Naive thymus-derived CD8-positive, alpha-beta T cell (primary cell): ENCODE results near the gene UMPS. TPM values are rescaled to one million over a fixed set of nuclear protein-coding genes. Genes with fewer than 3 reads are reported as not detected.

ENCODE experiments used
- ATAC-seq, 2 donors: fragments of 150-1000 bp; cut with Tn5 transposase in 1 of 2; sonication (Bioruptor Pico), chemical (Tn5 transposase) in 1 of 2; 1 replicate in 1 of 2; 2 replicates in 1 of 2; pipeline ENCODE4 v1.10.0; 2021; ENCODE audit warnings: mild to moderate bottlenecking in 2 of 2, moderate library complexity in 2 of 2
- POLR2A ChIA-PET: fragments of 350-600 bp; sonication (Branson Sonifier 250); formaldehyde crosslinking; loops from one replicate; lab custom pipeline; 2021; ENCODE audit warnings: antibody characterized with exemption; lab: Charles Lee
- DNase-seq, 10 donors: peaks; one replicate each; pipeline versions ENCODE4 v3.0.0 to v3.0.0-alpha.2; 2020 to 2022
- H3K27ac Mint-ChIP-seq, 10 donors: one replicate each; pipeline ENCODE4 v1.8.0; 2020 to 2022; ENCODE audit warnings: mild to moderate bottlenecking in 10 of 10, mixed read lengths in 10 of 10, moderate library complexity in 4 of 10, inconsistent platforms in 1 of 10
- H3K27me3 Mint-ChIP-seq, 5 donors: one replicate each; pipeline ENCODE4 v1.8.0; 2021 to 2022; ENCODE audit warnings: mixed read lengths in 5 of 5
- H3K36me3 Mint-ChIP-seq, 3 donors: one replicate each; pipeline ENCODE4 v1.8.0; 2020 to 2022; ENCODE audit warnings: mixed read lengths in 3 of 3, mild to moderate bottlenecking in 2 of 3, inconsistent platforms in 1 of 3
- H3K4me1 Mint-ChIP-seq, 4 donors: one replicate each; pipeline ENCODE4 v1.8.0; 2021 to 2022; ENCODE audit warnings: mixed read lengths in 4 of 4
- H3K4me3 Mint-ChIP-seq, 10 donors: one replicate each; pipeline ENCODE4 v1.8.0; 2020 to 2022; ENCODE audit warnings: mild to moderate bottlenecking in 10 of 10, mixed read lengths in 10 of 10, moderate library complexity in 6 of 10, inconsistent platforms in 1 of 10
- H3K9me3 Mint-ChIP-seq, 9 donors: one replicate each; pipeline ENCODE4 v1.8.0; 2020 to 2022; ENCODE audit warnings: mixed read lengths in 9 of 9, mild to moderate bottlenecking in 3 of 9, inconsistent platforms in 1 of 9, moderate library complexity in 1 of 9
- polyA plus RNA-seq, 3 donors: library from polyadenylated mRNA; unstranded; fragments of 300-500 nt; fragmentation: Illumina TruSeq; gene quantifications; one replicate each; pipeline ENCODE4 v1.2.3, GENCODE V29; 2021
- total RNA-seq, 8 experiments: library from RNA in 2 of 8; stranded (reverse) in 2 of 8; gene quantifications; one replicate each; pipeline ENCODE4 v1.2.3 and lab custom pipeline; 2021 to 2026

The UMPS gene
- total and polyA plus RNA-seq, 5 experiments from 2014 or later: 19.6 to 31.5 (median 26.8) TPM

DNA sequence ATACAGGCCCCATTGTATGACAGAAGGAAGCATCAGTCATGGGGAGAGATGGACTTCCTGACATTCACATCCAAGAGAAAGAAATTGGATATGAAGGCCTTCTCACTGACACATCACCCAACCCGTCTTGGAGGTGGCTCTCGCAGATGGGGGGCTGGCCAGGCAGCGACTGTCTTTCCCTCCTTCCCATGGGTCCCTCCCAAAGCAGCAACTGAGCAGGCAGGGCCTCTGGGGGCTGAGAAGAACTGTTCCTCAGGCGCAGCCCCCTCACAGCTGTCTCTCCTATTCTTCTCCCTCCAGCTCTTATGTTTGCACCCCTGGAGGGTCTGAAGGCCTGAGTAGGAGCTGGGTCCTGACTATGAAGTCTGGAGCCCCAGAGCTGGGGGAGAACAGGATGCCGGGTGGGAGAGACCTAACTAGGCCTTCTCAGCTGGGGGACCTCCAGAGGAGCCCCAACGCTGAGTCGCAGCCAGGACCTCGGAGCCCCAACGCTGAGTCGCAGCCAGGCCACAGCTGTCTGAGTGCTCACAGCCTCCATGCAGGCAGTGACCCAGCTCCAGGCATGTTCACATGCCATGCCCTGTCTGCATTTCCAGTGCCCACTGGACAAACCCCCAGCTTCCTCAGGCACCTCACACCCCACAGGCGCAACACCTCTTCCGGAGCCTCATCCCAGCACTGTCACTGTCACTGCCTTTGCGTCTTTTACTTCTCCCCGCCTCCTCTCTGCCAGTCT is 29.6 kb downstream of the UMPS start:
- Mint-ChIP-seq H3K4me1 (peaks cover 3 to 6% (median 5%) of the 10 kb centered on the region in 4 donors), H3K36me3 (peaks cover 0 to 3% (median 0%) of the 10 kb centered on the region in 3 donors), H3K4me3 (no peak overlapping the region), H3K27me3 (peaks cover 0 to 27% (median 3%) of the 10 kb centered on the region in 5 donors), H3K27ac (no peak overlapping the region), H3K9me3 (no peaks in the 10 kb centered on the region)
- ATAC-seq: no peak
- no peak for DNase-seq
- POLR2A ChIA-PET: interaction anchor here (0.7 kb wide), 1 partner anchor 21 kb away, joined by 3 read pairs; no protein-coding TSS in a partner anchor

DNA sequence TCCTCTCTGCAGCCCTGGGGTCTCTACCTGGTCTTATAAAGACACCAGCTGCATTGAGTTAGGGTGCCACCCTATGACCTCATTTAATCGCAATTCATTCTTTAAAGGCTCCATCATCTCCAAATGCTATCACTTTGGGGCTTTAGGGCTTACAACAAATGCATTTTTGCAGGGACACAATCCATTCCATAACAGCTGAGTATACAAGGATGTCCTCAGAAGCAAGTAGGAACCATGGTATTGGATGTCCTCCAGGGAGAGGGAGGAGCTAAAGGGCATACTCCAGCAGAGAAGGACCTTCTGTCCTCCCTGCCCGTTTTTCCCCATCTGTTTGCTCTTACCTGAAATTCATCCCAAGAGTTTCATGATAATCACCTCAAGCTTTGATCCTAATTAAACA is 30.3 kb downstream of the UMPS start:
- DNase-seq: no peak
- ATAC-seq: no peak
- peaks cover 0 to 19% (median 3%) of the 10 kb centered on the region in 5 donors for H3K27me3 Mint-ChIP-seq
- H3K9me3 Mint-ChIP-seq: no peaks in the 10 kb centered on the region
- H3K36me3 Mint-ChIP-seq: peaks cover 0 to 3% (median 0%) of the 10 kb centered on the region in 3 donors
- no peak overlapping the region for H3K4me3 Mint-ChIP-seq
- peaks cover 3 to 6% (median 5%) of the 10 kb centered on the region in 4 donors for H3K4me1 Mint-ChIP-seq
- peak overlapping the region in 1 of 10 donors; percentile 38 for H3K27ac Mint-ChIP-seq
- POLR2A ChIA-PET: no interaction called here

DNA sequence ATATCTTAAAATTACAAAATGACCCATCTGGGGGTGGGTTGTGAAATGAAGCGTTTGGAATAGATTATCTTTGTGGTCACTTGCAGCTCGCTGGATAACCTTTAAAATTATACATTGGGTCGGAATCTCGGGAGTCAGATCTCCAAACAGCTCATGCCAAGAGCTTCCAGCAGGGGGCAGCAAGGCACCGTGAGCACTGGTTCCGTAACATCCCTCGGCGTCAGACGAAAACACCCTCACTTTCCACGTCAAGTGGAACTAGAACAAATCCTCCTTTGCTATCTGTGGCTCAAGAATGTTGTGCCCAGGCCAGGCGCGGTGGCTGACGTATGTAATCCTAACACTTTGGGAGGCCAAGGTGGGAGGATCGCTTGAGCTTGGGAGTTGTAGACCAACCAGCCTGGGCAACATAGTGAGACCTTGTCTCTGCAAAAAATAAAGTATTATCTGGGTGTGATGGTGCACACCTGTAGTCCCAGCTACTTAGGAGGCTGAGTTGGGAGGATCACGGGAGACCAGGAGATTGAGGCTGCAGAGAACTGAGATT is 31.1 kb downstream of the UMPS start:
- peak overlapping the region; percentile 62 to 80 (median 74) for H3K4me3 Mint-ChIP-seq
- H3K27me3 Mint-ChIP-seq: peaks cover 0 to 12% (median 3%) of the 10 kb centered on the region in 5 donors
- H3K9me3 Mint-ChIP-seq: no peaks in the 10 kb centered on the region
- POLR2A ChIA-PET: no interaction called here
- peaks cover 3 to 6% (median 5%) of the 10 kb centered on the region in 4 donors for H3K4me1 Mint-ChIP-seq
- peak overlapping the region in 3 of 10 donors; percentile 60 to 87 (median 75) for H3K27ac Mint-ChIP-seq
- H3K36me3 Mint-ChIP-seq: no peaks in the 10 kb centered on the region
- peak; percentile 54 to 84 (median 70) for DNase-seq
- peak; percentile 86 to 88 for ATAC-seq

DNA sequence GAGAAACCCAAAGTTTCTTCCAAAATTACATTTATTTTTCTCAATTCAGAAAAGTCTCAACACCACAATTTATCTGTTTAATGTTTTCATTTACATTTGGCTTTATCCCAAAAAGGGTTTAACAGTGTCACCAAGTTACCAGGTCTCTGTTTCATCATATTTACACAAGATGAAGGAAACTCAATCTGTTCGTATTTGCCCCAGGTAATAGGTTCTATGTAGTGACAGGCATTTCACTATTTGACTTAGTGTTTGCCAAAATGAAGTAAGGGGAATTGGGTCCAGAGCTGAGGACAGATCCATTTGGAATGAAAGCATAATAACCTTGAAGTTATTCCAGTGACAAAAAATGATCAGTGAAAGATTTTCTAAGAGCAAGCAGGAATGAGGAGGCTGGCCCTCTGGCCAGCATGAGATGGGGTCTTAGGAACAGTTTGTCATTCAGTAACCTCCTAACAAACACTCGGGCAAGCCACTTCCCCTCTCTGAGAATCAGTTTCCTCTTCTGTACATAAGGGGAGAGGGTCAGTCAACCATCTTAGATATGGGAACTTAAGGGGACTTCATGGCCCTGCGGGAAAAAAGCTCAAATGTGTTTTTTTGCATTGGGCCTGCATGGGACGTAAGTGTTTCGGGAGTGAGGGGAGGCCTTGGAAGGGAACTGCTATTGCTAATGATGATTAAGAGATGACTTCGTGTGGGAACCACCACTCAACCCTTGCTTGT is 31.8 kb downstream of the UMPS start:
- ATAC-seq (no peak), DNase-seq (no peak)
- POLR2A ChIA-PET: no interaction called here
- Mint-ChIP-seq H3K4me1 (peaks cover 3 to 6% (median 5%) of the 10 kb centered on the region in 4 donors), H3K36me3 (no peaks in the 10 kb centered on the region), H3K9me3 (no peaks in the 10 kb centered on the region), H3K27me3 (peaks cover 0 to 5% (median 3%) of the 10 kb centered on the region in 5 donors), H3K4me3 (peak overlapping the region in 1 of 10 donors; percentile 75), H3K27ac (peak overlapping the region in 1 of 10 donors; percentile 75)

DNA sequence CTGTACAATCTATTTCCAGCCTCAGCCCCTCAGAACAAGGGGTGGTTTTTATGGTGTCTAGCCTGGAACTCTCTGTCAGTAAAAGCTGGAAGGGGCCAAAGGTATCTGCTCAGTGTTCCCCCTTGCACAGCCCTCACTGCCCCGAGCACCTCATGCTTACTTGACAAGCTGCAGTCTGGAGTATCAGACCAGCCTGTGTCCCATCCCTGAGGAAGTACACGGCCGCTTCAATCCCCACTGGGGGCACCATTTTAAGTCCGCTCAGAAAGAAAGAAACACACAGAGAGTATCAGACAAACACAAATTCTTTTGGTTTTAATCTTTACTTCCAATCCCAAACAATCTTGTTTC is 32.4 kb downstream of the UMPS start:
- H3K27ac Mint-ChIP-seq: no peak overlapping the region
- peaks cover 0 to 3% (median 0%) of the 10 kb centered on the region in 5 donors for H3K27me3 Mint-ChIP-seq
- POLR2A ChIA-PET: no interaction called here

DNA sequence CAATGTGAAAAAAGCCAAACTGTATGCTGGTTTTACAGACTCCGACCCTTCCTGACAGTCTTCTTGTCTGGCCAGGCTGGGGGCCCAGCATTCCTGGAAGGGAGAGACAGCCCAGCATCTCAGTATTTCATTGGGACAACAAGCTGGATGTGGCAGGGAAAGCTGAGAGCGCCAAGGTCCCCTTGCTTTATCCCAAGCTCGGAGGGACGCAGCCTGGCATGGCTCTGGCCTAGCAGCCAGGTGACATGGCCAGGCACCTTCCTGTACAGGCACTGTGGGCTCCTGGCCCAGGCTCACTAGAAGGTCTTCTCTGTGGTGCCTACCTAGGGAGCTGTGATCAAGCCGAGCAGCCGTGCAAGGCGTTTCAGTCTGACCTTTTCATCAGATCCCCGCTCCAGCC is 33.0 kb downstream of the UMPS start:
- POLR2A ChIA-PET: interaction anchor here (1.4 kb wide), 1 partner anchor 138 kb away, joined by 3 read pairs; no protein-coding TSS in a partner anchor
- Mint-ChIP-seq H3K27ac (no peak overlapping the region), H3K4me3 (no peak overlapping the region), H3K4me1 (peaks cover 3 to 6% (median 5%) of the 10 kb centered on the region in 4 donors), H3K9me3 (no peaks in the 10 kb centered on the region), H3K27me3 (peaks cover 0 to 5% (median 0%) of the 10 kb centered on the region in 5 donors), H3K36me3 (no peaks in the 10 kb centered on the region)
- DNase-seq (no peak), ATAC-seq (no peak)

More for the DNA sequence above, 32.4 kb downstream of the UMPS start:
- Mint-ChIP-seq H3K4me3 (no peak overlapping the region), H3K36me3 (no peaks in the 10 kb centered on the region), H3K4me1 (peaks cover 3 to 6% (median 5%) of the 10 kb centered on the region in 4 donors), H3K9me3 (no peaks in the 10 kb centered on the region)
- no peak for ATAC-seq
- no peak for DNase-seq

DNA sequence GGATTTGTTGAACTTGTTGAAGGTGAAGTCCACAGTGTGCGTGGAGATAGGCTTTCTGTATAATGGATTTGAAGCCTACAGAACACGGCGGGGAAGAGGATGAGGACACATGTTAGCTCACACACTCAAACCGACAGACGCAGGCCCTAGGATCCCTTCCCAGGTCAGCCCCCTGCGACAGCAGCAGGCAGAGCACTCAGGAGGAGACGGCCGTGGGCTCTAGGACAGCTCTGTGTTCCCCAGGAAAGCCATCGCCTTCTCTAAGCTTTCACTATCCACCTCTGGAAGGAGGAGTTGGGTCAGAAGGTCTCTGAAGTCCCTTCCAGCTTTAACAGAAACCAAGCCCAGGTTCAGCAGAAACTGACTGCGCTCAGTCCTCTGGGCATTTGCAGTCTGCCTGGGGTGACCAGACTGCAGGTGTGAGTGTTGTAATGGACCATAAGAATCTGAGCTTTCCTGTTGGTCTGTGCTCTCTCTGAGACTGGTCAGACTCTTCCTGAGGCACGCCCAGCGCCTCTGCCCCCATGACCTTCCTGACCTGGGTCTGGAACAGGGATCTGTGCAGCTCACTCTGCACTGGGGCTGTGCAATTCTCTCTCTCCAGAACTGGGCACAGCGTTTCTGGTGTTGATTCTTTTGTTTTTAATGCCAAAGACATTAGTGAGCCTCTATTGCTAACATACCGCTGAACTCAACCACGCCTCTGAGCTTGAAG is 33.5 kb downstream of the UMPS start:
- POLR2A ChIA-PET: interaction anchor here (1.4 kb wide), 1 partner anchor 137 kb away, joined by 3 read pairs; no protein-coding TSS in a partner anchor
- no peaks in the 10 kb centered on the region for H3K36me3 Mint-ChIP-seq
- no peak for DNase-seq
- peak overlapping the region in 1 of 10 donors; percentile 68 for H3K27ac Mint-ChIP-seq
- H3K9me3 Mint-ChIP-seq: no peaks in the 10 kb centered on the region
- H3K4me3 Mint-ChIP-seq: no peak overlapping the region
- H3K4me1 Mint-ChIP-seq: peaks cover 3 to 6% (median 5%) of the 10 kb centered on the region in 4 donors
- no peak for ATAC-seq
- H3K27me3 Mint-ChIP-seq: peaks cover 0 to 5% (median 0%) of the 10 kb centered on the region in 5 donors

DNA sequence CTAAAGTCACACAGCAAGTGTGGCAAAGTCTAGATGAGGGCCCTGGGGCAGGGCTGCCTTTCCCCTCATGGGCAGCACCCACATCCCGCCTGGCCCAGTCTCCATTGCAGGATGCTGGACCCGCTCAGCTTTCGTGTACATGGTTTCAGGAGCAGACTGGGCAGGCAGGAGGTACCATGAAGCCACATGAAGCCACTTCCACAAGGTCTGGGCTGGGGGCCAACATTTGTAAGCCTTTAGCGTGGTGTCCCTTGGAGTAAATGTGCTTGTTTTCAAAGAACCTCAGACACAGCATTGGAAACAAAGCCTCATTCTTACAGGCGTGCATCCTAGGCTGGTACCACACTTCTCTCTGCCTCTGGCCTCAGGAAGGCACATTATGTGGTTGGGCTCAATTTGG is 34.5 kb downstream of the UMPS start:
- no peaks in the 10 kb centered on the region for H3K36me3 Mint-ChIP-seq
- peaks cover 0 to 7% (median 0%) of the 10 kb centered on the region in 5 donors for H3K27me3 Mint-ChIP-seq
- H3K4me1 Mint-ChIP-seq: peaks cover 3 to 6% (median 5%) of the 10 kb centered on the region in 4 donors
- ATAC-seq (no peak), DNase-seq (no peak)
- no peaks in the 10 kb centered on the region for H3K9me3 Mint-ChIP-seq
- no peak overlapping the region for H3K4me3 Mint-ChIP-seq
- POLR2A ChIA-PET: interaction anchor here (1.4 kb wide), 1 partner anchor 136 kb away, joined by 3 read pairs; no protein-coding TSS in a partner anchor
- no peak overlapping the region for H3K27ac Mint-ChIP-seq

DNA sequence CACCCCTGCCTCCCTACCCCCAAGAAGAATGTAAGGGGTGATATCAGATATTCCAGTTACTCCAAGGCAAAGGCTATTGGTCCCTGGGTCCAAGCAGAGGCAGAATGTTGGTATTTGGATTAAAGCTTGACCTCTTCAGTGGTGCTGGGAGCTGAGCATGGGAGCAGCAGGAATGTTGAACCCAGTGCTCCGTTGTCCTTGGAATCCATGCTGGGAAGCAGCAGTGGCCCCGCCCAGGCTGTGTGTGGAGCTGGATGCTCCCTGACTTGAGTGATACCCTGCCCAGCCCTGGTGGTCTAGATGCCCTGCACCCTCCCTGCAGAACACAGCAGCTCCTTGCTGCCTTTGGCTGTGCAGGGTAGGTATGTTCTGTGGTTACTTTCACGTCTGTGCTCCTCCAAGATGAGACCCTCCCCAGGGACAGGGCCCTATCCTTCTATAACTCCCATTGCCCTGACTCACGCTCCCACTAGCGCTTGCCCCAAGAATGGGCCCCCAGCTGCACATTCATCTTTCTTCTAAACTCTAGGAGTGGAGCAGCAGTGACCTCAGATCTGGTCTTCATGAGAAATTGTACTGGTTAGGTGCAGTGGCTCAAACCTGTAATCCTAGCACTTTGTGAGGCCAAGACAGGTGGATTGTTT is 35.1 kb downstream of the UMPS start:
- Mint-ChIP-seq H3K27me3 (peaks cover 0 to 7% (median 0%) of the 10 kb centered on the region in 5 donors), H3K27ac (no peak overlapping the region), H3K36me3 (no peaks in the 10 kb centered on the region), H3K9me3 (no peaks in the 10 kb centered on the region), H3K4me1 (peaks cover 3 to 6% (median 5%) of the 10 kb centered on the region in 4 donors), H3K4me3 (no peak overlapping the region)
- POLR2A ChIA-PET: no interaction called here
- ATAC-seq (no peak), DNase-seq (no peak)

DNA sequence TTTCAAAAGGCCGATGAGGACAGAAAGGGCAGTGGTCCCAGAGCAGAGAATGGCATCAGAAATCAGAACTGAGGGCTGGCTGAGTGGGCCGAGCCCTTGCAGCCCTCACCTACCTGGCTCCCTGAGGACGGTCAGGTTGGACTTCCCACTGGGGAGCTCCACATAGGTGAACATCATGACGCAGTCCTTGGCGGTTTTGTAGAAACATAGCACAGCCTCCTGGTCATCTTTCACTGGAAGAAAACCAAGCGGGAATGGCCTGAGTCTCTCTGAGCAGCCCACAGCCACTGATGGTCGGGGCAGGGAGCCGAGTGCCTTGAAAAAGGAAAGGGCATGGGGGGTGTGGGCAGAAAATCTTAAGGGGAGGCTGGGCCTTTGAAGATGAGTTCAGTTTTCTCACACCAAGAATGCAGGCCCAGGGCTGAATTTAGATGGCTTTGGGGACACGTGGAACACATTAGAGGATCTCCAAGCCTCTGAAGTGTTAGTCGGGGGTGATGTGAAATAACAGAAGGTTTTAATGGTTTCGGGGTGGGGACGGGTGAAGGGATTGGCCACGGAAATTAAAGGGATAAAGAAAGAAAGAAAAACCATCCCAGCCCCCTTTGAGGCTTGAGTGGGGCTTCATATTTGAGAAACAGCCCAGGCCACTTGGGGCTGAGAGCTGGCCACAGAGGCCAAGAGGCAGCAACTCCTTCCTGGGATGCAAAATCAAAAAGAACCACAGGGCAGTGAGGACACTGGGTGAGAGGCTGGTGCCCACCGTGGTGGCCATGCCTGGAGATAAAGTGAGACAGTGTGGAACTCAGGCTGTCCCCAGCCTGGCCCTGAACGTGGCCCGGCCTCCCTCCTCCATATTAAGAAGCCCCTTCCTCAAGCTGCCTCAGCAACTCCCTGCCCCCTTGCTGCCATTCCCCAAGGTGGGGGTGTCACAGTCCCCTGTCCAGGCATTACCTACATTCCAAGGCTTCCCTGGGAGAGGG is 36.2 kb downstream of the UMPS start:
- DNase-seq: no peak
- no peaks in the 10 kb centered on the region for H3K36me3 Mint-ChIP-seq
- ATAC-seq: no peak
- no peak overlapping the region for H3K4me3 Mint-ChIP-seq
- no peaks in the 10 kb centered on the region for H3K9me3 Mint-ChIP-seq
- H3K27me3 Mint-ChIP-seq: peaks cover 0 to 9% (median 2%) of the 10 kb centered on the region in 5 donors
- peaks cover under 1 to 4% (median 2%) of the 10 kb centered on the region in 4 donors for H3K4me1 Mint-ChIP-seq
- POLR2A ChIA-PET: no interaction called here
- H3K27ac Mint-ChIP-seq: no peak overlapping the region

DNA sequence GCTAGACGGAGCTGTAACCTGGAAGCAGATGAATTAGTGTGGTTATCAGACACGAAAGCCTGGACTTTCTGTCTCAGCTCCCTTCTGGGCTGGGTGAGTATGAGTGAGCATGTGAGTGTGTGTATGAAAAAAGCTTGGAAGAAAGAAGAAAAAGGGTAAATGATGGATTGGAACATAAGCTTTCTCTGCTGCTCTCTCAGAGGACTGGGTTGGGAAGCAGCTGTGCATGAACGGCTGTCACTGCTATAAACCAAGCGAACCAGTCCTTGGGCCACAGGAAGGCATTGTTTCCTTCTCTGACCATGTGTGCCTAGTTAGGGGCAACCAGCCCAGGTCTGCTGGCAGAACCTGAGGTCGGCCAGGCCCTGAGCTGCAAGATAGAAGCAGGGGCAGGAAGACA is 37.0 kb downstream of the UMPS start:
- Mint-ChIP-seq H3K4me3 (no peak overlapping the region), H3K4me1 (no peaks in the 10 kb centered on the region), H3K27ac (no peak overlapping the region), H3K9me3 (no peaks in the 10 kb centered on the region), H3K36me3 (no peaks in the 10 kb centered on the region), H3K27me3 (peaks cover 0 to 12% (median 7%) of the 10 kb centered on the region in 5 donors)
- DNase-seq (no peak), ATAC-seq (no peak)
- POLR2A ChIA-PET: no interaction called here
